ENCODE measurements around the gene C20orf202.
"Not testable (repeated sequence)": the region's sequence is repeated elsewhere in the genome, so short reads cannot be mapped to it uniquely, and the experiment has no call there.

C20orf202 gene

DNA sequence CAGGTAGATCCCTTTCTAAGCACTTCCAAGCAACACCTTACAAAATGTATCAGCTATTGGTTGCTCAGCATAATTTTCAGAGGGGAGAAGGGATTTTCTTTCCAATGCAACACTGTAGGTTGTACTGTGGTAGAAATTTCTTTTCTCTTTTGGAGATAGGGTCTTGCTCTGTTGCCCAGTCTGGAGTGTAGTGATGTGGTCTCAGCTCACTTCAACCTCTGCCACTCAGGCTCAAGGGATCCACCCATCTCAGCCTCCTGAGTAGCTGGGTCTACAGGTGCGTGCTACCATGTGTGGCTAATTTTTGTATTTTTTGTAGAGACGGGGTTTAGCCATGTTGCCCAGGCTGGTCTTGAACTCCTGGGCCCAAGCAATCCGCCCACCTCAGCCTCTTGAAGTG is 38.8 kb downstream of the C20orf202 start:
- no peak for DNase-seq (ENCODE audit: low read depth)
- in situ Hi-C loops (cut with HindIII; ENCODE audit: low sequenced_read_pairs), result no loop called here
- TF ChIP-seq, protein P1, sequence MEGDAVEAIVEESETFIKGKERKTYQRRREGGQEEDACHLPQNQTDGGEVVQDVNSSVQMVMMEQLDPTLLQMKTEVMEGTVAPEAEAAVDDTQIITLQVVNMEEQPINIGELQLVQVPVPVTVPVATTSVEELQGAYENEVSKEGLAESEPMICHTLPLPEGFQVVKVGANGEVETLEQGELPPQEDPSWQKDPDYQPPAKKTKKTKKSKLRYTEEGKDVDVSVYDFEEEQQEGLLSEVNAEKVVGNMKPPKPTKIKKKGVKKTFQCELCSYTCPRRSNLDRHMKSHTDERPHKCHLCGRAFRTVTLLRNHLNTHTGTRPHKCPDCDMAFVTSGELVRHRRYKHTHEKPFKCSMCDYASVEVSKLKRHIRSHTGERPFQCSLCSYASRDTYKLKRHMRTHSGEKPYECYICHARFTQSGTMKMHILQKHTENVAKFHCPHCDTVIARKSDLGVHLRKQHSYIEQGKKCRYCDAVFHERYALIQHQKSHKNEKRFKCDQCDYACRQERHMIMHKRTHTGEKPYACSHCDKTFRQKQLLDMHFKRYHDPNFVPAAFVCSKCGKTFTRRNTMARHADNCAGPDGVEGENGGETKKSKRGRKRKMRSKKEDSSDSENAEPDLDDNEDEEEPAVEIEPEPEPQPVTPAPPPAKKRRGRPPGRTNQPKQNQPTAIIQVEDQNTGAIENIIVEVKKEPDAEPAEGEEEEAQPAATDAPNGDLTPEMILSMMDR (IDR thresholded peaks at IDR 0.05; ENCODE audit: low read depth, low read length, missing control alignments), result no peak
- no peak overlapping the region for H3K4me3 ChIP-seq (ENCODE audit: low read depth, low read length)

DNA sequence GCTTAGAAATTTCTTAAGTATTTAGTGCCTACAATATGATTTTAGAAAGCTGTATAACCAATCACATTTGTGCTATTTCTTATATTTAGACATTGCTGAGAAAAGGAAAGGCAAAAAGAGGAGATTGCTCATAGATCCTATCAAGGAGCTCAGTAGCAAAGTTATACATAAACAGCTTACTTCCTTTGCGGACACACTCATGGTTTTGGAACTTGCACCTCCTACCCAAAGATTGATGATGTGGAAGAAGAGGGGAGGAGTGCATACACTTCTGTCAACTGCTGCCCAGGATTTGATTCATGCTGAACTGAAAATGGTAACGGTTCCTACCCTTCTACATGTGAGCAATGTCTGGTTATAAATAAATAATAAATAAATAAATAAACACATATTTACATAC is 39.3 kb downstream of the C20orf202 start:
- no peak overlapping the region for H3K4me3 ChIP-seq (ENCODE audit: low read depth, low read length)
- in situ Hi-C loops (cut with HindIII; ENCODE audit: low sequenced_read_pairs), result no loop called here
- DNase-seq (ENCODE audit: low read depth), result peak; percentile 22
- TF ChIP-seq, protein P1 (IDR thresholded peaks at IDR 0.05; ENCODE audit: low read depth, low read length, missing control alignments), result no peak

DNA sequence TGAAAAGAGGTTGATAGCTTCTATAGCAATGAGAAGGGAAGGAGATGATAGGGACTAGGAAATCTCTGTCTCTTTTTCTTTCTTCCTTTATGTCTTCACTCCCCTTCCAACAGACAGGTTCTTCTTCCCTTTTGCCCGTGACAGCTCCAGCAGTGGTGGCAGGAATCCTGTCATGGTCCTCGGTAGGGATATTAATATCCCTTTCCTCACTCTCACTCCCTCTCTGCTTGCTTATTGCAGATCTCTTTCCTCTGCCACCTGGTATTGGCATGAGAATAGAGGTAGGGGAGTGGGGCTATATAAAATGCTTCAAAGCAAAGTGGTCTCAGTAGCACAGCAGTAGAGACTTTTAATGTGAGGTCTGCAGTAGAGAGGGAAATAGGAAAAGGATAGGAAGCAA is 42.3 kb downstream of the C20orf202 start:
- TF ChIP-seq, protein P1 (IDR thresholded peaks at IDR 0.05; ENCODE audit: low read depth, low read length, missing control alignments), result no peak
- in situ Hi-C loops (cut with HindIII; ENCODE audit: low sequenced_read_pairs), result no loop called here

DNA sequence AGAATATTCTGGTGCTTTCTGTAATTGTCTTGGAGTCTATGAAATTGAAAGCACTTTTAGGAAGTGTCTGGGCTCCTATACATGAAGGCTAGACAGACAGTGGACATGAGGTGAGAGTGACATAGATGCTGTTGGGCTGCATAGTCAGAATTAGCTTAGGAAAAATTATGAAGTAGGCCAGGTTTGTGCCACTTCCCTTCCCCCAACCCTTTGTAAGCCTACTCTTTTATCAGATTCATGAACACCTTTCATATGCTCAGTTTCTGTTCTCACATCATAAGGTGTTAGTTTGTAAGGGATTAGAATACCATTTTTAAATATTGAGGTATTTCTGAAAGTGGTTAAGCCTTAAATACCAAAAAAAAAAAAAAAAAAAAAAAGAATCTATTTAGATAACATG is 44.4 kb downstream of the C20orf202 start:
- TF ChIP-seq, protein P1 (IDR thresholded peaks at IDR 0.05; ENCODE audit: low read depth, low read length, missing control alignments), result no peak
- in situ Hi-C loops (cut with HindIII; ENCODE audit: low sequenced_read_pairs), result no loop called here
- DNase-seq (ENCODE audit: low read depth), result no peak
- H3K4me3 ChIP-seq (ENCODE audit: low read depth, low read length), result no peak overlapping the region

More for the DNA sequence above, 42.3 kb downstream of the C20orf202 start:
- H3K4me3 ChIP-seq (ENCODE audit: low read depth, low read length), result no peak overlapping the region
- no peak for DNase-seq (ENCODE audit: low read depth)

DNA sequence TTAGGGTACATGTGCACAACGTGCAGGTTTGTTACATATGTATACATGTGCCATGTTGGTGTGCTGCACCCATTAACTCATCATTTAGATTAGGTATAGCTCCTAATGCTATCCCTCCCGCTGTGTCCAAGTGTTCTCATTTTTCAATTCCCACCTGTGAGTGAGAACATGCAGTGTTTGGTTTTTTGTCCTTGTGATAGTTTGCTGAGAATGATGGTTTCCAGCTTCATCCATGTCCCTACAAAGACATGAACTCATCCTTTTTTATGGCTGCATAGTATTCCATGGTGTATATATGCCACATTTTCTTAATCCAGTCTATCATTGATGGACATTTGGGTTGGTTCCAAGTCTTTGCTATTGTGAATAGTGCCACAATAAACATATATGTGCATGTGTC is 47.0 kb downstream of the C20orf202 start:
- in situ Hi-C loops (cut with HindIII; ENCODE audit: low sequenced_read_pairs); DNase-seq (ENCODE audit: low read depth); H3K4me3 ChIP-seq (ENCODE audit: low read depth, low read length): not testable (repeated sequence)

DNA sequence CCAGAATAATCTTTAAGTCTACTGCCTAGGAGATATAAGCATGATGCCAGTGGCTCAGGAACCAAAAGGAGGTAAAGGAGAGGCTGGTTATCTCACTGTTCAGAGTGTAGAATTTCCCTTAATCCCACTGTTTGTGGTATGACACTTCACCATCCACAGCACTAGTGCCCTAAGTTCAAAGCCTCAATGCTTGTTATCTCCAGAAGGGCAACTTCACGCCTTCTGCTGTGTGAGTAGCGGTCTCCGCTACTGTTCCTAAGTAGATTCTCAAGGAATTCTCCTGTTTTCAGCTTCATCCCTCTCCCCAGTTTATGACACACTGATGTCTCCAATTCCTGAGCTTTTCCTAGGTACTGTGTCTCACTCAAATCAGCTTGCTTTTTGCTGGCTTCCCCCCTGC is 49.2 kb downstream of the C20orf202 start:
- no peak for DNase-seq (ENCODE audit: low read depth)
- TF ChIP-seq, protein P1 (IDR thresholded peaks at IDR 0.05; ENCODE audit: low read depth, low read length, missing control alignments), result no peak
- H3K4me3 ChIP-seq (ENCODE audit: low read depth, low read length), result no peak overlapping the region
- in situ Hi-C loops (cut with HindIII; ENCODE audit: low sequenced_read_pairs), result no loop called here

DNA sequence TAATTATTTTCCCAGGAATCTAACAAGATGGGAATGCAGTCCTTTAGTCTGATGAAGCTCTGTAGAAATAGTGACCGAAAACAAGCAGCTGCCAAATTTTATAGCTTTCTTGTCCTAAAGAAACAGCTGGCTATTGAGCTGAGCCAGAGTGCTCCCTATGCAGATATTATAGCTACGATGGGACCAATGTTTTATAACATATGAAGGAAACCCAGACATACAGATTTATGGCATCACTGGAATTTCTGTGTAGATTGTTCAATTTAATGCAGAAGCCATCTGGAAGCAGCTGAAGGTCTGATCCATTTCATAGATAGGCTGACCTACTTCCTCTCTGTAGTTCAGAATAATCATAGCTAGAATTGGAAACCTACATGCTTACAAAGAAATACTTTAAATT is 51.0 kb downstream of the C20orf202 start:
- DNase-seq (ENCODE audit: low read depth), result no peak
- H3K4me3 ChIP-seq (ENCODE audit: low read depth, low read length), result no peak overlapping the region
- TF ChIP-seq, protein P1 (IDR thresholded peaks at IDR 0.05; ENCODE audit: low read depth, low read length, missing control alignments), result no peak
- in situ Hi-C loops (cut with HindIII; ENCODE audit: low sequenced_read_pairs), result no loop called here
